GM19025 (cell line): Measurements from ENCODE around the gene ZNF337.
"Not testable (repeated sequence)": the region's sequence is repeated elsewhere in the genome, so short reads cannot be mapped to it uniquely, and the experiment has no call there.

Experiments used
- ATAC-seq: cut with Tn5 transposase; IDR thresholded peaks from one replicate; pipeline ENCODE4 v1.9.1; 2021; ENCODE audit warnings: mild to moderate bottlenecking, low read depth, moderate library complexity; ENCODE audit not compliant: unreplicated experiment

The ZNF337 gene

DNA sequence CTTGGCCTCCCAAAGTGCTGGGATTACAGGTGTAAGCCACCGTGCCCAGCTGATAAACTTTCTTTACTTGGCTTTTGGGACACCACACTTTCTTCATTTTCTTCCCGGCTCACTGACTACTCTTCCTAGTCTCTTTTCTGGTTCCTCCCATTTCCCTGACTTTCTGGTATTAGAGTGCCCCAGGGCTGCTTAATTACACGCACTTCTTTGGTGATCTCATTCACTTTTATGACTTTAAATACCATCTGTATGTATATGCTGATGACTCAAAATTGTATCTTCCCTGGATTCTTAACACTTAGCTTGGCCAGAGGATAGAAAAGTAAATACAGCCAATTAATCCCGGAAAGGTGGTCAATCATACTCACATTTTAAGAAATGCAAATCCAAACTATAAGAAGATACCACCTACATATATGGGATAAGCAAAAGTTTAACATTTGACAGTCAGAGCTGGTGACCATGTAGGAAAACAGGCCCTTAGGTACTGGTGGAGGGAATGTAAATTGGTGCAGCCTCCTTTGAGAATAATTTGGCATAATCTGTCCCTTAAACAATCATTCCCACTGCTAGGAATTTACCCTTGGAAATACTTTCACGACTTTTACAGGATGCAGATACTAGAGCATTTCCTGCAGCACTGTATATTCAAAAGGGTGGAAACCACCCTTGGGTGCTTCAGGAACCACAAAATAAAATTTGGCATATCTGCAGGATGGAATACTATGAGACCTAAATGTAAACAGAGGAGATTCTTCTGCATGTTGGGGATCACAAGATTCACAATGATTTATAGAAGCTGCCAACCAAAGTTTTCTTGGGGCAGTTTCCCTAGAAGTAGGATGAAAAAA is 63.5 kb downstream of the ZNF337 start:
- no peak for ATAC-seq

- ATAC-seq = not testable (repeated sequence)
Observed at GRCh38 chr20:25630615-25631014, 66.0 kb downstream of the ZNF337 start.

DNA sequence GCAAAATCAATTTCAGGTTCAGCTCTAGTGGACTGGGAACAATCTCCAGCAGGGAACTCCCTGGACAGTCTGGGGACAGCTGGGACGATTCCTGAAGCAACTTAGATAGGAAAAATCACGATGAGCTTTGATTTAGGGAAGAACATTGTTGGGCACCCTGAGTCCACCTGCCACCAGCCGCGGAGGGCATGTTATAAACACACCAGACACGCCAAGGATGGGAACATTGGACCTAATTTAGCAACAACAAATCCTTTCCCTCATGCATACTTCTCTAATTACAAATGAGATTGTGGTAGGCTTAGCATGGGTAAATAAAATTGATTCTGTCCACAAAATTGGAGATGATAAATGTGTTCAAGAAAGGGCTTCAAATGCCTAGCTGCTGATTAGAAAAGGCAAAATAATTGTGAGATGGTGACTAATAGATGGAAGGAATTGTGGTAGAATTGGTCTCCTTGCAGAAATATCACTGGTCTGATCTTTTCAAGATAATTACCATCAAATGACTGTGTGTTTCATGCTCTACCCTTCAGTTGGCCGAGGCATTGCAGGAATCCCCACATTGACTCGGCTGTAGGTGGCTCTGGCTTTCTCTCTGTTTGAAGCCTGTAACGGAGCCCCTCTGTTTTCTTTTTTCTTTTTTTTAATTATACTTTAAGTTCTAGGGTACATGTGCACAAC is 66.7 kb downstream of the ZNF337 start:
- ATAC-seq = no peak

GRCh38 chr20:25626779-25627178 is 69.9 kb downstream of the ZNF337 start:
- ATAC-seq = no peak

GRCh38 chr20:25624500-25624939 is 72.1 kb downstream of the ZNF337 start:
- no peak for ATAC-seq
